Measurements from ENCODE around the gene TUG1. TPM values are rescaled to one million over a fixed set of nuclear protein-coding genes. Genes with fewer than 3 reads are reported as not detected.

Gene TUG1
- total RNA-seq, 1 donor from 2014 or later = 112 TPM

DNA sequence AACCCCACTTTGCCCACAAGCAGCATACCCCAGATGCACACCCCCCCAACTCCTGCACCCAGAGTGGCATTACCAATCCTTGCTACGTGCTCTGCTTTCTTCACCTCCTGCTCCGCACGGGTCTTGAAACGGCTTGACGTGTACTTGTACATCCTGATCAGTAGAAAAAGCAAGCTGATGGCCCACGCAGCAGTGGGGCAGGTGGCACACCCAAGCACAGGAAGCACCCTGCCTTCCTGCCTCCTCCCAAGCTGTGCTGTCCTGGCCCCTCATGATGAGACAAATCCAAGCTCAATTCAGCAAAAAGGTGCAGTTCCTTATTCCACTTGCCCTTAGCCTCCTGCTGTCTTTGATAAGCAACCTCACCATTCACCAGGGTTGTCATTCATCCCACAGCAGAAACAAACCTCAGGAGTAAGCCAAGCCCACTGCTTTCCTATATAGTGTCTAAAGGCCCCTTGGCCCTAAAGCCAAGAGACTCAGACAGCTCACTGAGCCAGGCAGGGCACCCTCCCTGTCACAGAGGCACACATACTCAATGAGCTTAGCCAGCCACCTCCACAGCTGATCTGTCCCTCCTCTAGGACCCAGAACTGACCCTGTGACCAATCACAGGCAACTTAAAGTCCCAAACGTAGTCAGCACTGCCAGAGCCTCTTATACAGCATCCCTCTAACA, 28.2 kb upstream of the TUG1 start:
- no peak for DNase-seq
- peaks cover 3% of the 10 kb centered on the region for H3K36me3 Mint-ChIP-seq (ENCODE audit: unreplicated experiment)
- H3K27me3 Mint-ChIP-seq (ENCODE audit: unreplicated experiment) = peaks cover 3% of the 10 kb centered on the region
- H3K9me3 Mint-ChIP-seq (ENCODE audit: unreplicated experiment) = peaks cover 2% of the 10 kb centered on the region
- TF ChIP-seq CTCF (IDR thresholded peaks at IDR 0.05; ENCODE audit: partially characterized antibody, unreplicated experiment) = no peak
- H3K4me3 Mint-ChIP-seq (ENCODE audit: unreplicated experiment) = no peak overlapping the region
- no peak overlapping the region for H3K27ac Mint-ChIP-seq (ENCODE audit: unreplicated experiment)
- peaks cover 5% of the 10 kb centered on the region for H3K4me1 Mint-ChIP-seq (ENCODE audit: low read depth, unreplicated experiment)

DNA sequence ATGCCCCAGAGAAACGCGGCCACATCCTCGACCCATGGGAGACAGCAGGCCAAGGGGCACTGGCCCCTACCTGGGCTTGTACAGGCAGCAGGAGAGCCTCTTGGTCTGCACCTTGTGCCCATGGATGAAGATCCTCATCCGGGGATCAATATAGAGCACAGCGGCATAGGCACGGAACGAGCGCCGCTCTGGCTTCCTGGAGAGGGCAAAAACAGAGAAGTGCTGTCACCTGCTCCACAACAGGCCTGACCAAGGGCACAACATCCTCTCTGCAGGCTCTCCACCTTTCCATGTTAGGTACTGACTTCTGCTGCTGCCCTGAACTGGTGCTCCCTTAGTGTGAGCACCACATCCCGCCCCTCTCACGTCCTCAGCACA, 27.7 kb upstream of the TUG1 start:
- H3K9me3 Mint-ChIP-seq (ENCODE audit: unreplicated experiment) = peaks cover 2% of the 10 kb centered on the region
- TF ChIP-seq CTCF (IDR thresholded peaks at IDR 0.05; ENCODE audit: partially characterized antibody, unreplicated experiment) = no peak
- peak overlapping the region; percentile 25 for H3K4me3 Mint-ChIP-seq (ENCODE audit: unreplicated experiment)
- H3K36me3 Mint-ChIP-seq (ENCODE audit: unreplicated experiment) = peaks cover 6% of the 10 kb centered on the region
- H3K4me1 Mint-ChIP-seq (ENCODE audit: low read depth, unreplicated experiment) = peaks cover 5% of the 10 kb centered on the region
- DNase-seq = no peak
- H3K27me3 Mint-ChIP-seq (ENCODE audit: unreplicated experiment) = peaks cover 3% of the 10 kb centered on the region
- H3K27ac Mint-ChIP-seq (ENCODE audit: unreplicated experiment) = no peak overlapping the region

GRCh38 chr22:30943368-30943767, 25.7 kb upstream of the TUG1 start:
- Mint-ChIP-seq H3K4me3 (ENCODE audit: unreplicated experiment) (no peak overlapping the region), H3K4me1 (ENCODE audit: low read depth, unreplicated experiment) (peaks cover 7% of the 10 kb centered on the region), H3K36me3 (ENCODE audit: unreplicated experiment) (peaks cover 6% of the 10 kb centered on the region), H3K27me3 (ENCODE audit: unreplicated experiment) (peaks cover 3% of the 10 kb centered on the region), H3K9me3 (ENCODE audit: unreplicated experiment) (no peaks in the 10 kb centered on the region), H3K27ac (ENCODE audit: unreplicated experiment) (no peak overlapping the region)
- TF ChIP-seq CTCF (IDR thresholded peaks at IDR 0.05; ENCODE audit: partially characterized antibody, unreplicated experiment) = no peak
- DNase-seq = no peak

DNA sequence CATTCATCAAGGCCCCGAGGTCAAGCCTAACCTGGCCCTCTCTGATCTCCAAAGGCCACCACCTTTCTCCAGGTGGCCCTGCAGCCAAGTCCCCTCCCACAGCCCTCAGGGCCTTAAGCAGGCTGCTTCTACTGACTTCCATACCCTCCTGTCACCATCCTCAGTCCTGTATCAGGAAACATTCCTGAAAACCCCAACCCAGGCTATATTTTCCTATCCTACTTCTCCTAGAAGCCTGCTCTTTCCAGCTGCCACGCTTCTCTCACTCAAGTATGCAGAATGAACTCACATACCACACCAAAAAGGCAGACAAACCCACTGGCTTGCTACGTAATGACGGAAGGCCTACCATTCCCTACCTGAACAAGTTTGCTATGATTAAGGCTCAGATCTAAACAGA, 24.1 kb upstream of the TUG1 start:
- DNase-seq = no peak
- TF ChIP-seq CTCF (IDR thresholded peaks at IDR 0.05; ENCODE audit: partially characterized antibody, unreplicated experiment) = no peak
- peaks cover 2% of the 10 kb centered on the region for H3K9me3 Mint-ChIP-seq (ENCODE audit: unreplicated experiment)
- H3K4me1 Mint-ChIP-seq (ENCODE audit: low read depth, unreplicated experiment) = peaks cover 7% of the 10 kb centered on the region
- no peak overlapping the region for H3K4me3 Mint-ChIP-seq (ENCODE audit: unreplicated experiment)
- peaks cover under 1% of the 10 kb centered on the region for H3K27me3 Mint-ChIP-seq (ENCODE audit: unreplicated experiment)
- peaks cover 6% of the 10 kb centered on the region for H3K36me3 Mint-ChIP-seq (ENCODE audit: unreplicated experiment)
- H3K27ac Mint-ChIP-seq (ENCODE audit: unreplicated experiment) = no peak overlapping the region

DNA sequence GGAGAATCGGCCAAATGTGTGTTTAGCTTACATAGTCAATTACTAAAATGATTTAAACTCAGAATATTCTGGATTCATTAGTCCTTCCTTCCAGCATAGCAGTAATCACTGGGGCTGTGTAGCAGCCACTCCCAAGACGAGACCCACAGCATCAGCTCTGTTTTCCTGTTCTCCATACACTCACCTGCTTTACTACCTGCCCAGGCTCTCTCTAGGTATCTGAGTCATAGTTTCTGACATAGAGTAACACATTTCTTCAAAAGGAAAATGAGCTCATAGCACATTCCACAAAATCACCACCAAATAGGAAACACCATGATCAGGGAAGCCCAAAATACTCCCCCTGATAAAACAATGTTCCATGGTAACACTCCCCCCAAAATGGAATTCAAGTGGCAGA, 23.4 kb upstream of the TUG1 start:
- H3K4me1 Mint-ChIP-seq (ENCODE audit: low read depth, unreplicated experiment) = peaks cover 7% of the 10 kb centered on the region
- H3K9me3 Mint-ChIP-seq (ENCODE audit: unreplicated experiment) = peaks cover 2% of the 10 kb centered on the region
- H3K27me3 Mint-ChIP-seq (ENCODE audit: unreplicated experiment) = no peaks in the 10 kb centered on the region
- no peak for TF ChIP-seq CTCF (IDR thresholded peaks at IDR 0.05; ENCODE audit: partially characterized antibody, unreplicated experiment)
- no peak overlapping the region for H3K4me3 Mint-ChIP-seq (ENCODE audit: unreplicated experiment)
- DNase-seq = no peak
- H3K27ac Mint-ChIP-seq (ENCODE audit: unreplicated experiment) = no peak overlapping the region
- peaks cover 6% of the 10 kb centered on the region for H3K36me3 Mint-ChIP-seq (ENCODE audit: unreplicated experiment)
